ENCODE results near the gene TTLL13.
A peak's percentile ranks its signal among the peaks of the same experiment; 100 is the strongest.
"Not testable (repeated sequence)": the region's sequence is repeated elsewhere in the genome, so short reads cannot be mapped to it uniquely, and the experiment has no call there.

TTLL13 gene

GRCh38 chr15:90291679-90292356, 42.5 kb downstream of the TTLL13 start:
- DNase-seq = peak; percentile 52

- DNase-seq = peak; percentile 96
These were observed 43.9 kb downstream of the TTLL13 start for GRCh38 chr15:90293040-90293810.

DNA sequence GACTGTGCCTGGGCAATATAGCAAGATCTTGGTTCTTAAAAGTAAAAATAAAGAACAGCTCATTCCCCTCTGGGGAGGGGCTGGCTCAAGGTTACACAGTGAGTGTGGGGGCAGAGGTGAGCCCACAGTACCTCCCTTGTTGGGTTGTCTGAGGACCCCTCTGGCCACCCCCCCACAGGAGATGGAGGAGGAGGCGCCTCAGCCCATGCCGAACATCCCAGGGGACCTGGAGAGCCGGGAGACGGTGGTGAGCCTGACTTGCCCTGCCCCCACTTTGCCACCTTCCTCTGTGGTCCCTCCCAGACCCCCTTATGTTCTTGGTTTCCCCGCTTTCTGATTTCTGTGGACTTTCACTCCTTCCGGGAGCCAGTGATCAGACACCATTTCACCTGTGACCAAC, 44.8 kb downstream of the TTLL13 start:
- DNase-seq = no peak

DNA sequence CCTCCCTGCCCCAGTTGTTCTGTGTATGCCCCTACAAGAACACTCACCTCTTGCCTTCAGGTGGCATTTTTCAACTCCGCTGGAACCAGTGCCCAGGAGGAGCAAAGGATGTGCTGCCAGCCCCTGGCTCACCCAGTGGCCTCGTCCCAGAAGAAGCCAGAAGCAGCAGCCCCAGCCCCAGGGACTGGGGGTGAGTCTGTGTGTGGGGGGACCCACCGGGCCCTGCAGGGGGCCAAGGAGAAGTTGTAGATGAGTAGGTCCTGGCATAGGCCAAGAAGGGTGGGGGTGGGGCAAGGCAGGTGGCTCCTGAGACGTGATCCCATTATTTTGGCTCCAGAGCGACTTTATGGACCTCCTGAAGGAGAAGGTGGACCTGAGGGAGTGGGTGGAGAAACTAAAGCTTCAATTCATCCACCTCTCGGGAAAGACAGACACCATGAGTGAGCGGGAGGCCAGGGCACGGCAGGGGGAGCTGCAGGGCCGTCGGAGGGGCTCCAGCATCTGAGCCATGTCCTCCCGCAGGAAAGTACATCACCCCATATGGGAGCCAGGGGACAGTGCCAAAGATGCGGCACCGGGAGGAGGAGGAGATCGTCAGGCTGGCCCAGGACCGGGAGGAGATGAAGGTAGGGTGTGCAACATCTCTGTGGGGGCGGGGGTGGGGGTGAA, 45.4 kb downstream of the TTLL13 start:
- peak; percentile 13 for DNase-seq

DNA sequence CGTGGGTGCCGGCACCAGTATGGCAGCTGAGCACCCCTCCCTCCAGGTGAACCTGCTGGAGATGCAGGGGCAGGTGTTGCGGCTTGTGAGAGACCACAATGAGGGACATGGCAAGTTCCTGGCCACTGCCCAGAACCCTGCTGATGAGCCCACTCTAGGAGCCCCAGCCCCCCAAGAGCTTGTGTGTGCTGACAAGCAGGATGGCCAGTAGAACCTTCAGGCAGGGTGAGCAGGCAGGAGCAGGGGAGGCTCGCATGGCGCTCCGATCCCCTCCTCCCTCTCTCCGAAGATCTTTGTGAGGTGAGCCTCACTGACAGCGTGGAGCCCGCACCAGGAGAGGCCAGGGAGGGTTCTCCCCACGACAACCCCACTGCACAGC, 45.9 kb downstream of the TTLL13 start:
- DNase-seq = no peak

- DNase-seq = not testable (repeated sequence)
These were observed 47.0 kb downstream of the TTLL13 start for GRCh38 chr15:90296316-90296884.

GRCh38 chr15:90297021-90297420, 47.7 kb downstream of the TTLL13 start:
- DNase-seq = no peak

DNA sequence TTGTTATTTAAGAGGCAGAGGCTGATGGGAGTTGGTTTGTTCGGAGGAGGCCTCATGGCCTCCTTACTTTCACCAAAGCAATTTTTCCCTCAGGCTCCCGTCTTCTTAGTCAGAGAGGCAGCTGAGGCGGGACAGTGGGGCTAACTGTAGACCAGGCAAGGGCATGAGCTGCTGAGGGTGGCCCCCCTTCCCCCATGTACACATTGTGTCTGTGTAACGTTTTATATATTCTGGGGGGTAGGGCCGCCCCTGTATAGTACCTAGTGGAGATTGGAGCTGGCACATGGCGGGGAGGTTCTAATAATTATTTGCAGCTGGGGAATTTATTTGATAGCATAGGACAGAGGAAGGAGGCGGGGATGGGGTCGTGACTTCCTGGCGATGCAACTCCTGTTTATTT, 51.2 kb downstream of the TTLL13 start:
- no peak for DNase-seq

- peak; percentile 70 for DNase-seq
These were observed 51.8 kb downstream of the TTLL13 start for GRCh38 chr15:90300988-90301706.

DNA sequence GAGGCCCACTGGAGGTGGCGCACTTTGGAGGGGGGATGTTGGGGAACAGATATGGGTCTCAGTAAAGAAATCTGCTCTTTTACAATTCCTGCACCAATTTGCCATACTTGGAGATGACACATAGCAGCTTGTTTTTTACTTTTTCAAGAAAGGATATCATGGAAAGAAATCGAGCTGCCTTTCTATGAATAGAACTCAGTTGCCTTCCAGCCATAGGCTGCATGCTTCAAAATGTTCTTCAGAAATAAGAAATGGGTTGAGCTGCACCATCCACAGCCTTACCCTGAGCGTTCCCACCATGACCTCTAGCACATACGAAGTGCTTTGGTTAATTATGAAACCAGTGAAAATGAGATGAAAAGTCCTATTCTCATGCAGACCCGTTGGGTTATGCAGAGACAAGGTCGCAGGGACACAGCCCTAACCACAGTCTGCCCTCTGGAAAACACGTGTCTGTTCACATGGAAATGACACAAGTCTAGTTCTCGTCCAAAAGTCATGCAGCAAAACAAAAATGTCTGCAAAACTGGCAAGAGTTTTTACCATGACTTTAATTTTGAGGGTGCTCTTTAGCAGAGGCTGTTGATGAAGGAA, 52.4 kb downstream of the TTLL13 start:
- no peak for DNase-seq

DNA sequence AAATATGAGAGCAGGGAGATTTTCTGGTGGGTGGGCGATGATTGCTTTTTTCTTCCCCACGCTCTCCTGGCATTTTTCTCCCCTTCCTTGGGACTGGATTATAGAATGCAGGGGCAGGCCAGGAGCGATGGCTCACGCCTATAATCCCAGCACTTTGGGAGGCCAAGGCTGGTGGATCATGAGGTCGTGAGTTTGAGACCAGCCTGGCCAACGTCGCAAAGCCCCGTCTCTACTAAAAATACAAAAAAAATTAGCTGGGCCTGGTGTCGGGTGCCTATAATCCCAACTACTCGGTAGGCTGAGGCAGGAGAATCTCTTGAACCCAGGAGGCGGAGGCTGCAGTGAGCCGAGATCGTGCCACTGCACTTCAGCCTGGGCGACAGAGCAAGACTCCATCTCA, 56.0 kb downstream of the TTLL13 start:
- not testable (repeated sequence) for DNase-seq

DNA sequence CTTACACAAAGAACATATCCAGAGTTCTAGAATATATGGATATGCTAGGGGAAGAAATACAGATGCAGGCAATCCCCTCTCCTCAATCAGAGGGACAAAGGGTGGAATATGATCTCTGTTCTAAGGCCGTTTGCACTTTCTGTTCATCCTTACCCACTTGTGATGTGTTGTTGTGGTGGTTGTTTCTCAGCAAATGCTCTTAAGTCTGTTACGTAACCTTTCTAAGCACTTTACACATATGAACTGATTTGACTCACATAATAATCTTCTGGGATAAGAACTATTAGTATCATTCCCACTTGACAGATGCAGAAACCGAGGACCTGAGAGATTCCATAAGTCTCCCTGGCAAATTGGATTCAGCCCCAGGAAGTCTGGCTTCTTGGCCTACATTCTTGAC, 56.6 kb downstream of the TTLL13 start:
- no peak for DNase-seq

DNA sequence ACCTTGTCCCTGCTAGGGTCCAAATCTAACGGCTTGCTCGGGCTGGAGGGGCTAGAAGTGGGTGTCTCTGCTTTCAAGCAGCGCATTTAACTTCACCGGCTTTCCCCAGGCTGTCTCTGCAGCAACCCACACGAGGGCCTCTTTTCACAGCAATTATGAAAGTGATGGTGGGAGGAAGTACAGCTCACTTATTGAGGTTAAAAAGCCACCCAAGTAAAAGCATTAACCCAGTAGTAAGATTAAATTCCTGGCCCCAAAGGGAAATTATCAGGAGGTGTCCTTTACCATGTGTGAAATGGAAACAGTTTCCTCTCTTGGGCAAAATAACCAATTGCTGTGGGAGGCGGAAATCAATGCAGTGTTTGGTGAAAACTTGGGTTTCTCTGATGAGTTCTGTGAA, 57.2 kb downstream of the TTLL13 start:
- no peak for DNase-seq

DNA sequence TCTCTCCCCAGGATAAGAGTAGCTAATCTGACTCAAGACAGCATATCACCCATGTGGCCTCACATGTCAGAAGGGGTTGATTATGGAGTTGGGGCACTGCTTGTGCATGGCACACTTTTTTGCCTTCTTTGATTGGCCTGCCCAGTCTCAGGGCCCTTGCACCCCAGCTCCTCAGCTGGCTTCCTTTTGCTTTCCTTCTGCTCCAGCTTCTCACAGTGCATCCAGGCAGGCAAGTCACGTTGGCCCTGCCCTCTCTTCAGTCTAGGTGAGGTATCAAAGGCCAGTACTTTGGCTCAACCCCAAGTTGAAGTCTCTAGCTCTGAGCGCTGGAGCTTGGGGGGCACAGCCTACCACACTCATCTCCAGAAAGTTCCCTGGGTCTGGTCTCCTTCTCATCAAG, 58.3 kb downstream of the TTLL13 start:
- DNase-seq = no peak

- no peak for DNase-seq
These were observed 59.7 kb downstream of the TTLL13 start for GRCh38 chr15:90309020-90309419.

Data from DMS53 (cell line).